ENCODE measurements around the gene RHOD.

DNA sequence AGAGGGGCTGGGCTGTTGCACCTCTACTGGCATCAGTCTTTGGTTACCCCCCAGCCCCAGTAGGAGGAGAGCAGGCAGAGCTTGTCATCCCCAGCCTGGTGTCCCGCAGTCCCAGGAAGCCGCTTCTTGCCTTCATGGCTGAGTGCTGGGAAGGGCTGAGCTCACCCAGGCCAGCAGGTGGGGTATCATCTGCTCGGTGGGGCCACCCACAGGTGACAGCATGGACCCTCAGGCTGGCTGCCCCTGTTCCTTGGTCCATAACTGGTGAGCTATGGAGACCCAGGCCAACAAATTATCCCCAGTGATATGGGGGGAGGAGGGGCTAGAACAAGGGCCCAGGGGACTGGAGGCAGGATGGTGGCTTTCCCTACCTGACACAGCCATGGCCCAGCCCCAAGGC is 6.5 kb upstream of the RHOD start:
- TF ChIP-seq CTCF (IDR thresholded peaks at IDR 0.05): no peak
- no peak for TF ChIP-seq POLR2AphosphoS5 (IDR thresholded peaks at IDR 0.05)
- TF ChIP-seq EP300 (IDR thresholded peaks at IDR 0.05): no peak
